B cell (primary cell): ENCODE data around the gene USP20. TPM values are rescaled to one million over a fixed set of nuclear protein-coding genes. Genes with fewer than 3 reads are reported as not detected.
A peak's percentile ranks its signal among the peaks of the same experiment; 100 is the strongest.

Experiments used
- ATAC-seq: fragments of 200-7000 bp; cut with Tn5 transposase; one replicate; pipeline ENCODE4 v1.10.0; 2021; ENCODE audit warnings: low read depth, mild to moderate bottlenecking, moderate number of reproducible peaks, moderate library complexity
- CTCF ChIA-PET: fragments of 350-600 bp; sonication (Branson Sonifier 250); formaldehyde crosslinking; loops from one replicate; lab custom pipeline; 2021; ENCODE audit warnings: antibody characterized with exemption, inconsistent platforms; lab: Charles Lee
- POLR2A ChIA-PET: fragments of 350-600 bp; sonication (Branson Sonifier 250); formaldehyde crosslinking; loops from one replicate; lab custom pipeline; 2021; ENCODE audit warnings: antibody characterized with exemption; lab: Charles Lee
- DNase-seq: peaks from one replicate; pipeline ENCODE4 v3.0.0; 2013
- H2AFZ ChIP-seq: 2 replicates; pipeline ENCODE4 v1.6.1; 2012; ENCODE audit warnings: mild to moderate bottlenecking, low read depth, low read length; ENCODE audit not compliant: insufficient read depth, poor library complexity, severe bottlenecking
- H3K27ac ChIP-seq, 2 donors: 1 replicate in 1 of 2; 2 replicates in 1 of 2; pipeline ENCODE4 v1.5.1; 2012 to 2013; ENCODE audit warnings: low read length in 2 of 2, mild to moderate bottlenecking in 2 of 2, moderate library complexity in 1 of 2
- H3K27me3 ChIP-seq, 4 experiments: fragments of 200-600 bp in 1 of 4; sonication (generic) in 1 of 4; replicated peaks in 1 of 4; 1 replicate in 2 of 4; 2 replicates in 2 of 4; pipeline versions ENCODE4 v1.6.1 to v1.7.0; 2013 to 2016; ENCODE audit warnings: low read length in 3 of 4, mild to moderate bottlenecking in 2 of 4, mixed read lengths in 1 of 4, moderate library complexity in 1 of 4; ENCODE audit not compliant: insufficient read depth in 4 of 4, control insufficient read depth in 3 of 4; ENCODE audit errors: control extremely low read depth in 1 of 4
- H3K36me3 ChIP-seq, 2 experiments: replicated peaks in 1 of 2; 1 replicate in 1 of 2; 2 replicates in 1 of 2; pipeline versions ENCODE4 v1.6.1 to v1.7.1; 2013; ENCODE audit warnings: low read length in 1 of 2; ENCODE audit not compliant: insufficient read depth in 2 of 2, control insufficient read depth in 1 of 2; ENCODE audit errors: control extremely low read depth in 1 of 2, extremely low read depth in 1 of 2
- H3K4me1 ChIP-seq, 2 donors: fragments of 200-600 bp in 1 of 2; sonication (generic) in 1 of 2; 1 replicate in 1 of 2; 2 replicates in 1 of 2; pipeline versions ENCODE4 v1.5.1 to v1.6.1; 2013 to 2017; ENCODE audit warnings: low read length in 2 of 2; ENCODE audit not compliant: control insufficient read depth in 2 of 2, insufficient read depth in 2 of 2
- H3K4me2 ChIP-seq: replicated peaks from 2 replicates; pipeline ENCODE3; 2012; ENCODE audit warnings: mild to moderate bottlenecking, low read depth, low read length; ENCODE audit not compliant: poor library complexity, severe bottlenecking
- H3K4me3 ChIP-seq, 5 experiments: fragments of 200-600 bp in 1 of 5; sonication (generic) in 1 of 5; 1 replicate in 3 of 5; 2 replicates in 2 of 5; pipeline versions ENCODE4 v1.5.1 to v1.7.0; 2011 to 2016; ENCODE audit warnings: low read length in 4 of 5, mild to moderate bottlenecking in 4 of 5, low read depth in 2 of 5, control low read depth in 1 of 5, moderate library complexity in 1 of 5; ENCODE audit not compliant: insufficient read depth in 1 of 5; ENCODE audit errors: control extremely low read depth in 1 of 5, extremely low read depth in 1 of 5
- H3K79me2 ChIP-seq: fragments of 200-600 bp; sonication (generic); one replicate; pipeline ENCODE4 v1.6.0; 2016; ENCODE audit warnings: low read length; ENCODE audit not compliant: control insufficient read depth, insufficient read depth
- H3K9ac ChIP-seq: fragments of 200-600 bp; sonication (generic); 2 replicates; pipeline ENCODE4 v1.6.1; 2017; ENCODE audit warnings: mild to moderate bottlenecking, low read length, moderate library complexity
- H3K9me3 ChIP-seq, 3 donors: one replicate each; pipeline versions ENCODE4 v1.6.1 to v1.7.1; 2013; ENCODE audit warnings: low read length in 2 of 3; ENCODE audit not compliant: control insufficient read depth in 2 of 3, insufficient read depth in 1 of 3; ENCODE audit errors: control extremely low read depth in 1 of 3
- H4K20me1 ChIP-seq: 2 replicates; pipeline ENCODE4 v1.6.0; 2012; ENCODE audit warnings: mild to moderate bottlenecking, low read length; ENCODE audit not compliant: insufficient read depth, control insufficient read depth, poor library complexity, severe bottlenecking
- H3K27ac Mint-ChIP-seq: one replicate; pipeline ENCODE4 v1.8.0; 2021; ENCODE audit warnings: mixed read lengths
- H3K27me3 Mint-ChIP-seq: one replicate; pipeline ENCODE4 v1.8.0; 2021; ENCODE audit warnings: mixed read lengths
- H3K4me1 Mint-ChIP-seq: one replicate; pipeline ENCODE4 v1.8.0; 2021; ENCODE audit warnings: mixed read lengths
- H3K4me3 Mint-ChIP-seq: one replicate; pipeline ENCODE4 v1.8.0; 2021; ENCODE audit warnings: mixed read lengths
- H3K9me3 Mint-ChIP-seq: one replicate; pipeline ENCODE4 v1.8.0; 2022; ENCODE audit warnings: mixed read lengths; ENCODE audit not compliant: insufficient read depth
- CTCF ChIP-seq: fragments of 200-600 bp; IDR thresholded peaks from one replicate; pipeline ENCODE4 v1.8.0; 2022; ENCODE audit warnings: antibody characterized with exemption, mild to moderate bottlenecking
- EZH2 ChIP-seq: IDR thresholded peaks from 2 replicates; pipeline ENCODE4 v1.6.1; 2012; ENCODE audit warnings: borderline replicate concordance, low read depth, mild to moderate bottlenecking, moderate library complexity, low read length; ENCODE audit not compliant: insufficient read depth, poor library complexity, severe bottlenecking
- WGBS: methylation state at CpG from one replicate; pipeline ENCODE4 v1.1.5; 2013; ENCODE audit warnings: missing lambda C conversion rate; ENCODE audit not compliant: insufficient coverage; 5-methylcytosine and 5-hydroxymethylcytosine counted together
- intact Hi-C: fragments of 100-400 bp; cut with micrococcal nuclease; formaldehyde crosslinking; loops from one replicate; pipeline ENCODE4 v1.10.0; 2022
- polyA plus RNA-seq: library from polyadenylated mRNA; depleted of rRNA; stranded (reverse); fragments of >200 nt; gene quantifications from 2 replicates; pipeline ENCODE4 v1.2.3, GENCODE V29; 2012
- total RNA-seq, 2 donors: library from RNA; stranded (reverse); fragments of 120-200 nt in 1 of 2; gene quantifications; 1 replicate in 1 of 2; 2 replicates in 1 of 2; pipeline versions ENCODE4 v1.2.3 to v1.2.4, GENCODE V29; 2013 to 2022

USP20 gene
- total and polyA plus RNA-seq, 2 donors (not counting 1 experiment from before 2014, with no cell fraction given), result 49.5 to 72.6 TPM

- H3K4me1 ChIP-seq, result peaks cover 65 to 84% of the 10 kb centered on the region in 2 donors
- ChIA-PET CTCF (no interaction called here), POLR2A (no interaction called here)
- H3K27ac Mint-ChIP-seq, result peak overlapping the region; percentile 85
- no peak overlapping the region for H2AFZ ChIP-seq
- peaks cover 81% of the 10 kb centered on the region for H3K4me1 Mint-ChIP-seq
- no peaks in the 10 kb centered on the region for H4K20me1 ChIP-seq
- WGBS, result no CpG with 5 or more reads among the region's 4 CpGs
- ATAC-seq, result no peak
- intact Hi-C loops, result no loop called here
- H3K4me3 ChIP-seq, result no peak overlapping the region
- H3K27me3 ChIP-seq, result no peaks in the 10 kb centered on the region
- peak overlapping the region; percentile 99 for H3K4me2 ChIP-seq
- peaks cover 19% of the 10 kb centered on the region for H3K79me2 ChIP-seq
- no peak overlapping the region for H3K9ac ChIP-seq
- H3K27me3 Mint-ChIP-seq, result no peaks in the 10 kb centered on the region
- peaks cover 0 to 8% (median 0%) of the 10 kb centered on the region in 3 donors for H3K9me3 ChIP-seq
- peak overlapping the region; percentile 76 for H3K4me3 Mint-ChIP-seq
- TF ChIP-seq EZH2, result no peak
- TF ChIP-seq CTCF, result no peak
- peaks cover 0 to 24% of the 10 kb centered on the region in 2 experiments for H3K36me3 ChIP-seq
- no peaks in the 10 kb centered on the region for H3K9me3 Mint-ChIP-seq
- H3K27ac ChIP-seq, result peak overlapping the region; percentile 0 to 90
- DNase-seq, result peak; percentile 16
Measured at GRCh38 chr9:129891569-129891968, 56.3 kb downstream of the USP20 start.

GRCh38 chr9:129894120-129894823 is 59.0 kb downstream of the USP20 start:
- Histone ChIP-seq H3K27ac (peak overlapping the region; percentile 66 to 78), H3K79me2 (peaks cover 23% of the 10 kb centered on the region), H3K4me3 (no peak overlapping the region), H2AFZ (peak overlapping the region; percentile 16), H3K9me3 (peaks cover 0 to 4% (median 0%) of the 10 kb centered on the region in 3 donors), H3K4me1 (peaks cover 42 to 57% of the 10 kb centered on the region in 2 donors), H3K36me3 (peaks cover 0 to 48% of the 10 kb centered on the region in 2 experiments), H3K4me2 (peak overlapping the region; percentile 33), H3K9ac (no peak overlapping the region), H4K20me1 (no peaks in the 10 kb centered on the region), H3K27me3 (no peaks in the 10 kb centered on the region)
- Mint-ChIP-seq H3K27me3 (no peaks in the 10 kb centered on the region), H3K4me1 (peaks cover 66% of the 10 kb centered on the region), H3K4me3 (peak overlapping the region; percentile 23), H3K27ac (peak overlapping the region; percentile 83), H3K9me3 (no peaks in the 10 kb centered on the region)
- WGBS, result 41% methylated on average over 6 of the region's 9 CpGs
- CTCF ChIA-PET, result no interaction called here
- intact Hi-C loops, result no loop called here
- ATAC-seq, result no peak
- TF ChIP-seq EZH2 (no peak), CTCF (no peak)
- peak; percentile 61 for DNase-seq
- POLR2A ChIA-PET, result no interaction called here
